GM12892 (cell line): Measurements from ENCODE around the gene C1orf74.

ENCODE experiments used
- POLR2A ChIP-seq: IDR thresholded peaks from 2 replicates; pipeline ENCODE4 v1.6.1; 2011; ENCODE audit warnings: low read depth, low read length, control low read depth
- TAF1 ChIP-seq: IDR thresholded peaks from 2 replicates; pipeline ENCODE4 v1.6.1; 2011; ENCODE audit warnings: low read depth, mild to moderate bottlenecking, control low read depth, low read length, borderline replicate concordance

DNA sequence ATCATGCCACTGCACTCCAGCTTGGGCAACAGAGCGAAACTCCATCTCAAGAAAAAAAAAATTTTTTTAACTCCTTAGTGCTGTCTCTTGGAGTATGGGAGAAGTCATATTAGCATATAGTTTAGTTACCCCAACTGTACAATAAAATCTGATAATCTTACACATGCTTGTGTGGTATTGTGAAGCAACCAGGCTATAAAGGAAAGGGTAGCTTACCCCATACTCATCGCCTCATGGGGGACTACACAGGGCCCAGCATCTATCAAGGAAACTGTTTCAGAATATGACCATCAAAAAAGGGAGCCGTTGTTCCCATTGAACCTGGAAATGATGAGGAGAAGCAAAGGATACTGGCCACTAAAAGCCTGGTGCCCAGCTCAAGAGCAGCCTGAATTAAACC lies 31.5 kb downstream of the C1orf74 start:
- TF ChIP-seq POLR2A (no peak), TAF1 (no peak)
